ENCODE measurements around the gene COL8A2. TPM values are rescaled to one million over a fixed set of nuclear protein-coding genes. Genes with fewer than 3 reads are reported as not detected.

COL8A2 gene
- total and polyA plus RNA-seq, 2 donors (not counting 3 experiments of a cell fraction or from before 2014, with no cell fraction given): 1.2 to 1.3 TPM

DNA sequence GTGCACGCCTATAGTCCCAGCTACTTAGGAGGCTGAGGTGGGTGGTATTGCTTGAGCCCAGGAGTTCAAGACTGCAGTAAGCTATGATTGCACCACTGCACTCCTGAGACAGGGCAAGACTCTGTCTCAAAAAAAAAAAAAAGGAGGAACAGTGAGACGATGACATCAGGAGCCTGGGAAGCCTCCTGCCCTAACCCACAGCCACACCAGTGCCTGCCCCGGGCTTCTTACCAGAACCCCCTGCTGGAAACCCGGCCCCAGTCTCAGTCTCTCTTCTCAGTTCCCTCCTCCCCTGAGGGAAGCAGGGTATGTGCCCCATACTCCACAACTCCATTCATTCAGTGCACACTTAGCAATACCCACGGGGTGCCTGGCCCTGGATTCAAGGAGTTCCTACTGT, 9.1 kb downstream of the COL8A2 start:
- no TSS peak for BruUV-seq (replicated peaks)
- Histone ChIP-seq H3K27ac (ENCODE audit: insufficient read depth, low read depth, low read length) (no peak overlapping the region), H2AFZ (ENCODE audit: low read depth, low read length) (no peak overlapping the region), H3K9me1 (replicated peaks; ENCODE audit: control insufficient read depth, extremely low read depth, insufficient read depth, low read length) (no peaks in the 10 kb centered on the region), H3K4me3 (replicated peaks in 1 of 3; ENCODE audit: insufficient read depth in 1 of 3, low read depth in 1 of 3, low read length in 3 of 3) (no peak overlapping the region), H3K36me3 (ENCODE audit: control insufficient read depth in 2 of 2, extremely low read depth in 1 of 2, insufficient read depth in 2 of 2, low read length in 2 of 2) (no peaks in the 10 kb centered on the region), H3K9me3 (replicated peaks; ENCODE audit: control insufficient read depth, insufficient read depth, low read length) (no peaks in the 10 kb centered on the region), H3K9ac (replicated peaks; ENCODE audit: extremely low read depth, insufficient read depth, low read length) (no peak overlapping the region), H3K27me3 (ENCODE audit: control insufficient read depth in 2 of 2, insufficient read depth in 2 of 2, low read length in 2 of 2) (no peaks in the 10 kb centered on the region), H3K4me2 (ENCODE audit: insufficient read depth, low read length) (no peak overlapping the region), H3K79me2 (ENCODE audit: control insufficient read depth, insufficient read depth, low read length) (no peaks in the 10 kb centered on the region), H3K4me1 (ENCODE audit: control insufficient read depth, extremely low read depth, insufficient read depth, low read length) (no peaks in the 10 kb centered on the region), H4K20me1 (replicated peaks; ENCODE audit: control insufficient read depth, extremely low read depth, insufficient read depth, low read length) (no peaks in the 10 kb centered on the region)
- CTCF ChIA-PET: interaction anchor here (0.7 to 3.2 kb wide), 4 partner anchors 10 to 72 kb away, joined by 3 to 24 read pairs (median 7); no protein-coding TSS in a partner anchor
- no peak for TF ChIP-seq POLR2A (IDR thresholded peaks at IDR 0.05; ENCODE audit: low read depth, low read length)
- no peak for TF ChIP-seq MYC (IDR thresholded peaks at IDR 0.05; ENCODE audit: low read depth, low read length)
- TF ChIP-seq, protein P1, sequence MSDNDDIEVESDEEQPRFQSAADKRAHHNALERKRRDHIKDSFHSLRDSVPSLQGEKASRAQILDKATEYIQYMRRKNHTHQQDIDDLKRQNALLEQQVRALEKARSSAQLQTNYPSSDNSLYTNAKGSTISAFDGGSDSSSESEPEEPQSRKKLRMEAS (IDR thresholded peaks at IDR 0.05; ENCODE audit: insufficient read depth, insufficient read length): no peak
- TF ChIP-seq EZH2 (IDR thresholded peaks at IDR 0.05; ENCODE audit: borderline replicate concordance, low read depth, low read length, severe bottlenecking): no peak
- TF ChIP-seq JUN (IDR thresholded peaks at IDR 0.05; ENCODE audit: borderline replicate concordance, insufficient read depth, insufficient read length, low read depth): no peak
- TF ChIP-seq FOS (IDR thresholded peaks at IDR 0.05; ENCODE audit: borderline replicate concordance, insufficient read depth, low read length): no peak
- no peak for TF ChIP-seq GATA2 (IDR thresholded peaks at IDR 0.05; ENCODE audit: insufficient read depth, insufficient read length, low read depth, low read length)
- intact Hi-C loops (cut with micrococcal nuclease): no loop called here
- dilution Hi-C loops (cut with MboI; ENCODE audit: extremely low pct_ligation_motif_present, low sequenced_read_pairs): no loop called here
- DNase-seq (ENCODE audit: low read depth, low spot score) (no peak), FAIRE-seq (no peak)
- POLR2A ChIA-PET: no interaction called here

DNA sequence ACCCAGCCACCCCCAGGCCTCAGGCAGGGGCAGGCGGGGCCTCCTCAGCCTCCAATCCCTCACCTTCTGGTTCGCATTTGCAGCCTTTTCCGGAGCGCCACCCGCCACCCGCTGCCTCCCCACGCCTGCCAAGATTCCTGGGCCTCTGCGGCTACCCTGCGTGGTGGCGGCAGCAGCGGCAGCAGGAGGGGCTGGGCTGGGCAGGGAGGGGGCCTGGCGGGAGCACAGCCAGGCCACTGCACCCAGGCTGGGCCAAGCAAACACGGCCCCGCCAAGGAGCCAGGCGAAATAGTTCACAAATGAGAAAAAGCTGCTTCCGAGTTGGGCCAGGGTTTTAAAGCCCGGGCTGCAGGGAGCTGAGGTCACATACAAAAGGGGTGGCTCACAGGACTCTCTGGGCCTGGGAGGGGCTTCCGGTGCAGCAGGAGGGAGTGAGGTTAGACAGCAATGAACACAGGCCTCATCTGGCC, 9.8 kb downstream of the COL8A2 start:
- CTCF ChIA-PET: interaction anchor here (0.7 to 3.2 kb wide), 4 partner anchors 10 to 73 kb away, joined by 3 to 24 read pairs (median 7); no protein-coding TSS in a partner anchor

More for the DNA sequence above, 9.8 kb downstream of the COL8A2 start:
- Histone ChIP-seq H3K9me3 (replicated peaks; ENCODE audit: control insufficient read depth, insufficient read depth, low read length) (no peaks in the 10 kb centered on the region), H3K9ac (replicated peaks; ENCODE audit: extremely low read depth, insufficient read depth, low read length) (no peak overlapping the region), H3K4me1 (ENCODE audit: control insufficient read depth, extremely low read depth, insufficient read depth, low read length) (no peaks in the 10 kb centered on the region), H3K27ac (ENCODE audit: insufficient read depth, low read depth, low read length) (no peak overlapping the region), H3K27me3 (ENCODE audit: control insufficient read depth in 2 of 2, insufficient read depth in 2 of 2, low read length in 2 of 2) (no peaks in the 10 kb centered on the region), H3K4me3 (replicated peaks in 1 of 3; ENCODE audit: insufficient read depth in 1 of 3, low read depth in 1 of 3, low read length in 3 of 3) (no peak overlapping the region), H4K20me1 (replicated peaks; ENCODE audit: control insufficient read depth, extremely low read depth, insufficient read depth, low read length) (no peaks in the 10 kb centered on the region), H3K4me2 (ENCODE audit: insufficient read depth, low read length) (no peak overlapping the region), H3K79me2 (ENCODE audit: control insufficient read depth, insufficient read depth, low read length) (no peaks in the 10 kb centered on the region), H2AFZ (ENCODE audit: low read depth, low read length) (no peak overlapping the region), H3K36me3 (ENCODE audit: control insufficient read depth in 2 of 2, extremely low read depth in 1 of 2, insufficient read depth in 2 of 2, low read length in 2 of 2) (no peaks in the 10 kb centered on the region), H3K9me1 (replicated peaks; ENCODE audit: control insufficient read depth, extremely low read depth, insufficient read depth, low read length) (no peaks in the 10 kb centered on the region)
- DNase-seq (ENCODE audit: low read depth, low spot score) (no peak), FAIRE-seq (no peak)
- POLR2A ChIA-PET: interaction anchor here (0.5 kb wide), 1 partner anchor 106 kb away, joined by 4 read pairs; no protein-coding TSS in a partner anchor
- intact Hi-C loops (cut with micrococcal nuclease): no loop called here
- dilution Hi-C loops (cut with MboI; ENCODE audit: extremely low pct_ligation_motif_present, low sequenced_read_pairs): no loop called here
- no TSS peak for BruUV-seq (replicated peaks)
- no peak for TF ChIP-seq EZH2 (IDR thresholded peaks at IDR 0.05; ENCODE audit: borderline replicate concordance, low read depth, low read length, severe bottlenecking)
- TF ChIP-seq POLR2A (IDR thresholded peaks at IDR 0.05; ENCODE audit: low read depth, low read length): no peak
- no peak for TF ChIP-seq POLR2AphosphoS5 (IDR thresholded peaks at IDR 0.05; ENCODE audit: insufficient read depth, low read depth, low read length)
- no peak for TF ChIP-seq GATA2 (IDR thresholded peaks at IDR 0.05; ENCODE audit: insufficient read depth, insufficient read length, low read depth, low read length)
- TF ChIP-seq FOS (IDR thresholded peaks at IDR 0.05; ENCODE audit: borderline replicate concordance, insufficient read depth, low read length): no peak
- no peak for TF ChIP-seq JUN (IDR thresholded peaks at IDR 0.05; ENCODE audit: borderline replicate concordance, insufficient read depth, insufficient read length, low read depth)
- TF ChIP-seq, protein P1 (IDR thresholded peaks at IDR 0.05; ENCODE audit: insufficient read depth, insufficient read length): no peak
- TF ChIP-seq MYC (IDR thresholded peaks at IDR 0.05; ENCODE audit: low read depth, low read length): no peak
- TF ChIP-seq, protein P2, sequence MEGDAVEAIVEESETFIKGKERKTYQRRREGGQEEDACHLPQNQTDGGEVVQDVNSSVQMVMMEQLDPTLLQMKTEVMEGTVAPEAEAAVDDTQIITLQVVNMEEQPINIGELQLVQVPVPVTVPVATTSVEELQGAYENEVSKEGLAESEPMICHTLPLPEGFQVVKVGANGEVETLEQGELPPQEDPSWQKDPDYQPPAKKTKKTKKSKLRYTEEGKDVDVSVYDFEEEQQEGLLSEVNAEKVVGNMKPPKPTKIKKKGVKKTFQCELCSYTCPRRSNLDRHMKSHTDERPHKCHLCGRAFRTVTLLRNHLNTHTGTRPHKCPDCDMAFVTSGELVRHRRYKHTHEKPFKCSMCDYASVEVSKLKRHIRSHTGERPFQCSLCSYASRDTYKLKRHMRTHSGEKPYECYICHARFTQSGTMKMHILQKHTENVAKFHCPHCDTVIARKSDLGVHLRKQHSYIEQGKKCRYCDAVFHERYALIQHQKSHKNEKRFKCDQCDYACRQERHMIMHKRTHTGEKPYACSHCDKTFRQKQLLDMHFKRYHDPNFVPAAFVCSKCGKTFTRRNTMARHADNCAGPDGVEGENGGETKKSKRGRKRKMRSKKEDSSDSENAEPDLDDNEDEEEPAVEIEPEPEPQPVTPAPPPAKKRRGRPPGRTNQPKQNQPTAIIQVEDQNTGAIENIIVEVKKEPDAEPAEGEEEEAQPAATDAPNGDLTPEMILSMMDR (IDR thresholded peaks at IDR 0.05; ENCODE audit: extremely low read depth in 1 of 2, insufficient read depth in 1 of 2, low read depth in 1 of 2, low read length in 2 of 2): no peak

Measured in endothelial cell of umbilical vein (primary cell).